ENCODE measurements around the gene SEMA6A.

SEMA6A gene

DNA sequence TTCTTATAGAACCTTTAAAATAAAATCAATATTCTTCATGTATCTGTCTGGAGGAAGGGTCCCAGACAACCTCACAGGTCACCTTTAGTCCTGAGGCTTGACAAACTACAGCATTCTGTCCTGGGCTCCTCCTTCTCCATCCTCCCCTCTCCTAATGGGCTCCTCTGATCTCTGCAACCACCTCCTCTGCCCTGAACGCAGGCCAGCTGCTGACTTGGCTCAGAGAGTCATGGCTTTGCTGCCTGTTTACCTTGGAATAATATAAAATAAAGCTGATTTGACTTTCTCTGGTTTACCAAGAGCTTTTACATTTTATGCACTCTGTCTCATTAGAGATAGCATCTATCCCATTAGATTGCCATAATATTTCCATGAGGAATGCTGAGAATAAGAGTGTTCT is 159.4 kb downstream of the SEMA6A start:
- no peaks in the 10 kb centered on the region for H3K27me3 ChIP-seq (ENCODE audit: insufficient read depth, insufficient read length)
- H3K4me1 ChIP-seq (ENCODE audit: insufficient read depth, insufficient read length) = no peaks in the 10 kb centered on the region
- no peak overlapping the region for H3K4me3 ChIP-seq (ENCODE audit: insufficient read length, low read depth)
- no peak for TF ChIP-seq YY1 (IDR thresholded peaks at IDR 0.05; ENCODE audit: insufficient read depth, insufficient read length)
- TF ChIP-seq ZNF274 (IDR thresholded peaks at IDR 0.05; ENCODE audit: low read depth, low read length) = no peak
- no peak for TF ChIP-seq SUZ12 (IDR thresholded peaks at IDR 0.05; ENCODE audit: extremely low read depth, insufficient read depth, insufficient read length)
- H3K9ac ChIP-seq (ENCODE audit: insufficient read length, low read depth) = no peak overlapping the region
- DNase-seq (ENCODE audit: low read depth, low spot score) = no peak
- no peaks in the 10 kb centered on the region for H3K36me3 ChIP-seq (ENCODE audit: insufficient read depth, insufficient read length, low read length)
- H3K9me3 ChIP-seq (ENCODE audit: insufficient read depth, low read length) = no peaks in the 10 kb centered on the region

DNA sequence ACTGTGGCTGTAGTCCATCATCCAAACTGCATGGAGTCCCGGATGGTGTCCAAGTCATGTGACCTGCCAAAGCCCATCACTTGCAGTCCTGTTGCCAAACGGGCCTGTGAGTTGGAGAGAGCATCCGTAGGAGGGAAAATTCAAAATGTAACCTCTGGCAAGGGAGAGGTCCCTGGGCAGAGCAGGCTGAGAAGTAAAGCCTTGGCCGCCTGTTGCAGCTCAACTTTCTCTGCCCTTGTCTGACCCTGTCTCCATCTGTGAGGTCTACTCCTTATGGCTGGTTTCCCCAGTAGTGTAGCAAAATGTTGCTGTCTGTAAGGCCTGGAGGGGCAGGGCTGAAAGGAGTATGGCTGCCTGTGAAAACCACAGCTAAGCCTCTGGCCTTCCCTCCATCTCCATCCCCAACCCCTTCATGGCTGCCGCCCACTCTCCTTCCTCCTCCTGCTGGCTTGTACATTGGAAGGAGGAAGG is 163.5 kb downstream of the SEMA6A start:
- TF ChIP-seq YY1 (IDR thresholded peaks at IDR 0.05; ENCODE audit: insufficient read depth, insufficient read length) = no peak
- TF ChIP-seq ZNF274 (IDR thresholded peaks at IDR 0.05; ENCODE audit: low read depth, low read length) = no peak
- TF ChIP-seq SUZ12 (IDR thresholded peaks at IDR 0.05; ENCODE audit: extremely low read depth, insufficient read depth, insufficient read length) = no peak
- Histone ChIP-seq H3K9ac (ENCODE audit: insufficient read length, low read depth) (no peak overlapping the region), H3K27me3 (ENCODE audit: insufficient read depth, insufficient read length) (no peaks in the 10 kb centered on the region), H3K4me1 (ENCODE audit: insufficient read depth, insufficient read length) (no peaks in the 10 kb centered on the region), H3K4me3 (ENCODE audit: insufficient read length, low read depth) (no peak overlapping the region), H3K9me3 (ENCODE audit: insufficient read depth, low read length) (no peaks in the 10 kb centered on the region), H3K36me3 (ENCODE audit: insufficient read depth, insufficient read length, low read length) (no peaks in the 10 kb centered on the region)
- DNase-seq (ENCODE audit: low read depth, low spot score) = no peak

DNA sequence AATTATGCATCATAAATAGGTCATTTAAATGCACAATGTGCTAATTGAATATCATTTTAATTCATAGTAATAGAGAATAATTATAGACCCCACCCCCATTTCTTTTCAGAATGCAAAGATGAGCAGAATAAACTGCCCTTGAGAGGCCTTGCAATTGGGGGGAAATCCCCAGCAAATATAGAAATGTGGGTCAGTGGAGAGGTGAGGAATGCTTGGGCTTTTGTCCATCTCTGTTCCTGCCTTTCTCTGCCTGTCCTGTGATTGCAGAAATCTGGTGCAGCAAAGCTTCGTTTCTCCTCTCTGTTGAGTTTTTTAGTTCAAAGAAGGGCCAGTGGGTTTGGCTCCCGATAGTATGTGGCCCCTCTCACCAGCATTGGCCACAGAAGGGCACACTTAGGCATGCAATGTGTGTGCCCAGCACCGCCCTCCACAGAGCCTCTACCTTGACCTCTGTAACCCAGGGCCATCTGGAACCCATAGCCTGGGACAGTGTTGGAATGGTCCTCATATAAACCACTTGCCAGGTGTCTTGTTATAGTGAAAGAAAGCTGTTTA is 164.2 kb downstream of the SEMA6A start:
- no peaks in the 10 kb centered on the region for H3K36me3 ChIP-seq (ENCODE audit: insufficient read depth, insufficient read length, low read length)
- TF ChIP-seq YY1 (IDR thresholded peaks at IDR 0.05; ENCODE audit: insufficient read depth, insufficient read length) = no peak
- no peak for TF ChIP-seq SUZ12 (IDR thresholded peaks at IDR 0.05; ENCODE audit: extremely low read depth, insufficient read depth, insufficient read length)
- no peak for TF ChIP-seq ZNF274 (IDR thresholded peaks at IDR 0.05; ENCODE audit: low read depth, low read length)
- H3K4me3 ChIP-seq (ENCODE audit: insufficient read length, low read depth) = no peak overlapping the region
- H3K4me1 ChIP-seq (ENCODE audit: insufficient read depth, insufficient read length) = no peaks in the 10 kb centered on the region
- no peak for DNase-seq (ENCODE audit: low read depth, low spot score)
- no peaks in the 10 kb centered on the region for H3K9me3 ChIP-seq (ENCODE audit: insufficient read depth, low read length)
- H3K9ac ChIP-seq (ENCODE audit: insufficient read length, low read depth) = no peak overlapping the region
- H3K27me3 ChIP-seq (ENCODE audit: insufficient read depth, insufficient read length) = no peaks in the 10 kb centered on the region

- no peak for DNase-seq (ENCODE audit: low read depth, low spot score)
- Histone ChIP-seq H3K4me3 (ENCODE audit: insufficient read length, low read depth) (no peak overlapping the region), H3K4me1 (ENCODE audit: insufficient read depth, insufficient read length) (no peaks in the 10 kb centered on the region), H3K36me3 (ENCODE audit: insufficient read depth, insufficient read length, low read length) (no peaks in the 10 kb centered on the region), H3K9me3 (ENCODE audit: insufficient read depth, low read length) (no peaks in the 10 kb centered on the region), H3K27me3 (ENCODE audit: insufficient read depth, insufficient read length) (no peaks in the 10 kb centered on the region), H3K9ac (ENCODE audit: insufficient read length, low read depth) (no peak overlapping the region)
- TF ChIP-seq YY1 (IDR thresholded peaks at IDR 0.05; ENCODE audit: insufficient read depth, insufficient read length) (no peak), SUZ12 (IDR thresholded peaks at IDR 0.05; ENCODE audit: extremely low read depth, insufficient read depth, insufficient read length) (no peak), ZNF274 (IDR thresholded peaks at IDR 0.05; ENCODE audit: low read depth, low read length) (no peak)
Observed at GRCh38 chr5:116409591-116410296, 164.9 kb downstream of the SEMA6A start.

DNA sequence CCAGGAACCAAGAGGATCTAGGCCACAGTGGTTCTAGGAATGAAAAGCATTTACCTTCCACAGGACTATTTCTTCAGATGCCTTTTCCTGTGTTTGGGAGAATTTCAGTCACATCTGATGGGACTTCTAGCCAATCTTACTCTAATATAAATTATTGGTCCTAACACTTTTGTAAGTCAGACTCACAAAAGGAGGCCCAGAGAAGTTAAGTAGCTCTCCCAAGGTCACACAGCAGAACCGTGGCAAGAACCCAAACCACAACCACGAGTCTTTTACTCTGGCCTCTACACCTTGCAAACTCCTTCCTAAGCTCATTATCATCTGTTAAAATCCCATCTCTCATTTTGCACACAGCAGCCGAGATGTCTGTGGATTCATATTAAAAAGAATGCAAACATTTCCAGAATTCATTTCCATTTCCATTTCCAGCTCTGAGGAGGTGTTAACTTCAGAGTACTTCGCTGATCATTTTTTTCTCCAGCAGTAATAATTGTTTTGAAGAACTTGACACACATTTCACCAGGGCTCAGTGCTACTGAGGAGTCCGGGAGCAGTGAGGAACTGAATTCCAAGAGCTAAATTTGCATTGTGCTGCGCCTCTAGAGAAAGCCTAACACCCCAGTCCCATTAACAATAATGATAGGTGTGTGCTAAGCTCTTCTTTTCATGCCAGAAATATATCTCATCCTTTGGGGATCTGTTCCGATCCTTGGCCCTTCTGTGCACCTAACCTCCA is 168.1 kb downstream of the SEMA6A start:
- no peak for DNase-seq (ENCODE audit: low read depth, low spot score)
- H3K9me3 ChIP-seq (ENCODE audit: insufficient read depth, low read length) = no peaks in the 10 kb centered on the region
- no peaks in the 10 kb centered on the region for H3K36me3 ChIP-seq (ENCODE audit: insufficient read depth, insufficient read length, low read length)
- no peak overlapping the region for H3K4me3 ChIP-seq (ENCODE audit: insufficient read length, low read depth)
- no peak for TF ChIP-seq ZNF274 (IDR thresholded peaks at IDR 0.05; ENCODE audit: low read depth, low read length)
- no peak for TF ChIP-seq YY1 (IDR thresholded peaks at IDR 0.05; ENCODE audit: insufficient read depth, insufficient read length)
- TF ChIP-seq SUZ12 (IDR thresholded peaks at IDR 0.05; ENCODE audit: extremely low read depth, insufficient read depth, insufficient read length) = no peak
- H3K9ac ChIP-seq (ENCODE audit: insufficient read length, low read depth) = no peak overlapping the region
- no peaks in the 10 kb centered on the region for H3K4me1 ChIP-seq (ENCODE audit: insufficient read depth, insufficient read length)
- H3K27me3 ChIP-seq (ENCODE audit: insufficient read depth, insufficient read length) = no peaks in the 10 kb centered on the region

- no peak for TF ChIP-seq ZNF274 (IDR thresholded peaks at IDR 0.05; ENCODE audit: low read depth, low read length)
- no peak for TF ChIP-seq YY1 (IDR thresholded peaks at IDR 0.05; ENCODE audit: insufficient read depth, insufficient read length)
- TF ChIP-seq SUZ12 (IDR thresholded peaks at IDR 0.05; ENCODE audit: extremely low read depth, insufficient read depth, insufficient read length) = no peak
- no peaks in the 10 kb centered on the region for H3K9me3 ChIP-seq (ENCODE audit: insufficient read depth, low read length)
- H3K9ac ChIP-seq (ENCODE audit: insufficient read length, low read depth) = no peak overlapping the region
- no peaks in the 10 kb centered on the region for H3K36me3 ChIP-seq (ENCODE audit: insufficient read depth, insufficient read length, low read length)
- no peaks in the 10 kb centered on the region for H3K4me1 ChIP-seq (ENCODE audit: insufficient read depth, insufficient read length)
- H3K4me3 ChIP-seq (ENCODE audit: insufficient read length, low read depth) = no peak overlapping the region
- no peak for DNase-seq (ENCODE audit: low read depth, low spot score)
- no peaks in the 10 kb centered on the region for H3K27me3 ChIP-seq (ENCODE audit: insufficient read depth, insufficient read length)
Observed at GRCh38 chr5:116404792-116405191, 169.8 kb downstream of the SEMA6A start.

DNA sequence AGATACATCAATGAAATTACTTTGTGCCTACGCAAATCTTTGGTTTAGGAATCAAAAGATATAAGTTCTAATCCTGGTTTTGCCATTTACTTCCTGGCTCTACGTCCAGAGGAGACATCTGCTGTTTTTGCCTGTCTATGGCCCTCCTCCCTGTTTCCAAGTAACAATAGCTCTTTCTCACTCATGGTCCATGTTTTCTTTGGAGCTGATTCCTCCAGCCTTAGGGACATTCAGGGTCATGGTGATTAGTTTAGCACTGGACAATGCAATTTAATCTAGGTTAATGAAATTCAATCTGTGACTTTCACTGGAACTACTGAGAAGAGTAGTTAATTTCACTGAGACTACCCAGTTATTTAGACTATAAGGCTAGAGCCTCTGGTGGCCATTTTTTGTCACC is 170.6 kb downstream of the SEMA6A start:
- DNase-seq (ENCODE audit: low read depth, low spot score) = no peak
- Histone ChIP-seq H3K9ac (ENCODE audit: insufficient read length, low read depth) (no peak overlapping the region), H3K4me3 (ENCODE audit: insufficient read length, low read depth) (no peak overlapping the region), H3K36me3 (ENCODE audit: insufficient read depth, insufficient read length, low read length) (no peaks in the 10 kb centered on the region), H3K9me3 (ENCODE audit: insufficient read depth, low read length) (no peaks in the 10 kb centered on the region), H3K4me1 (ENCODE audit: insufficient read depth, insufficient read length) (no peaks in the 10 kb centered on the region), H3K27me3 (ENCODE audit: insufficient read depth, insufficient read length) (no peaks in the 10 kb centered on the region)
- TF ChIP-seq SUZ12 (IDR thresholded peaks at IDR 0.05; ENCODE audit: extremely low read depth, insufficient read depth, insufficient read length) = no peak
- no peak for TF ChIP-seq YY1 (IDR thresholded peaks at IDR 0.05; ENCODE audit: insufficient read depth, insufficient read length)
- no peak for TF ChIP-seq ZNF274 (IDR thresholded peaks at IDR 0.05; ENCODE audit: low read depth, low read length)
